ENCODE results near the gene ARMC9.
"Not testable (repeated sequence)": the region's sequence is repeated elsewhere in the genome, so short reads cannot be mapped to it uniquely, and the experiment has no call there.

Gene ARMC9

DNA sequence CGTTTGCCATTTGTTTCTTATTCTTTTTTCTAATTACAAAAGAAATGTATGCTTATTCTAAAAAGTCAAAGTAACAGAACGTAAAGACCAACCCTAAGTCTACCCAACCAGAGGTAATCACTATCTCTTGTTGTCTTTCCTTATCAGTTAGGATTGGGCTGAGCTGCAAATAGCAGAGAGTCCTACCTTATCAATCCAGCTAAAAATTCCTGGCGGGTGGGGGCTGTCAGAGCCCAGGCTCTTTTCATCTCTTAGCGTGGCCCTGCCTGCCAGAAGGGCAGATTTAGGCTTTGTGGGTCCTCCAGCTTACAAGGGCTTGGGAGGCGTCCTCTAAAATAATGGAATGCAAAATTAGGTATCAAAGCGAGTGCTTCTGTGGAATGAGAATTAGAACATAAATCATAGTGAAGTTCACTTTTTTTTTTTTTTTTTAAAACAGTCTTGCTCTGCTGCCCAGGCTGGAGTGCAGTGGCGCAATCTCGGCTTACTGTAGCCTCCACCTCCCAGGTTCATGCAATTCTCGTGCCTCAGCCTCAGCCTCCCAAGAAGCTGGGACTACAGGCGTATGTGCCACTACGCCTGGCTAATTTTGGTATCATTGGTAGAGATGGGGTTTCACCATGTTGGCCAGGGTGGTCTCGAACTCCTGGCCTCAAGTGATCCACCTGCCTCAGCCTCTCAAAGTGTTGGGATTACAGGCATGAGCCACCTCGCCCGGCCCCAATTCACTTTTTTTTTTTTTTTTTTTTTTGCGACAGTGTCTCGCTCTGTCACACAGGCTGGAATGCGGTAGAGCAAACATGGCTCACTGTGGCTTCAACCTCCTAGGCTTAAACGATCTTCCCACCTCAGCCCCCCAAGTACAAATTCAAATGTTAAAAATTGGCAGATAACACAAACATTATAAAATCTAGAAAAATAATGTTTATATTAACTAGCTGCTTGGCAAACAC, 139.7 kb downstream of the ARMC9 start:
- DNase-seq (ENCODE audit: low read depth in 1 of 2, low spot score in 1 of 2) = no peak

DNA sequence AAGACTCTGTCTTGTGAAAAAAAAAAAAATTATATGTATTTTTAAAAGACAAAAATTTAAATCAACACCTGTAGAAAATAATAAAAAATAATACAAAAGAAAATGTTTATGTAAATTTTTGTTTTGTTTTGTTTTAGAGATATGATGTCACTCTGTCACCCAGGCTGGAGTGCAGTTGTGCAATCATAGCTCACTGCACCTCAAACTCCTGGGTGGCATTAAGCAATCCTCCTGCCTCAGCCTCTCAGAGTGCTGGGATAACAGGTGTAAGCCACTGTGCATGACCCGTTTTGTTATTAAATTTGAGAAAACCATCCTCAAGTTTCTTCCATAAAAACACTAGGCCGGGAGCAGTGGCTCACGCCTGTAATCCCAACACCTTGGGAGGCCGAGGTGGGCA, 140.9 kb downstream of the ARMC9 start:
- DNase-seq (ENCODE audit: low read depth in 1 of 2, low spot score in 1 of 2) = no peak

DNA sequence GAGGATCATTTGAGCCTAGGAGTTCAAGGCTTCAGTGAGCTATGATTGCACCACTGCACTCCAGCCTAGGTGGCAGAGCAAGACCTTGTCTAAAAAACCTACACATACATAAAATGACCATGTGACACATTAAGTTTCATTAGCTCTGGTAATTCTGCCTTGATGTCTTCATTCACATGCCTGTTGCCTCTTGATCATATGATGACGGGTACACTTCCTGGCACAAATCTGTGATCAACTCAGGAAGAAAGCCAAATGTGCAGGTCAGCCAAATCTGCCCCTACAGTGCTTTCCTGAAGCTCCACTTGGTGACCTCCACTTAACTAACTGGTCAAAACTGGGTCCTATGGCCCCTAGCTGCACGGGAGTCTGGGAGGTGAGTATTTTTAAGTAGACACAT, 142.7 kb downstream of the ARMC9 start:
- DNase-seq (ENCODE audit: low read depth in 1 of 2, low spot score in 1 of 2) = no peak

DNA sequence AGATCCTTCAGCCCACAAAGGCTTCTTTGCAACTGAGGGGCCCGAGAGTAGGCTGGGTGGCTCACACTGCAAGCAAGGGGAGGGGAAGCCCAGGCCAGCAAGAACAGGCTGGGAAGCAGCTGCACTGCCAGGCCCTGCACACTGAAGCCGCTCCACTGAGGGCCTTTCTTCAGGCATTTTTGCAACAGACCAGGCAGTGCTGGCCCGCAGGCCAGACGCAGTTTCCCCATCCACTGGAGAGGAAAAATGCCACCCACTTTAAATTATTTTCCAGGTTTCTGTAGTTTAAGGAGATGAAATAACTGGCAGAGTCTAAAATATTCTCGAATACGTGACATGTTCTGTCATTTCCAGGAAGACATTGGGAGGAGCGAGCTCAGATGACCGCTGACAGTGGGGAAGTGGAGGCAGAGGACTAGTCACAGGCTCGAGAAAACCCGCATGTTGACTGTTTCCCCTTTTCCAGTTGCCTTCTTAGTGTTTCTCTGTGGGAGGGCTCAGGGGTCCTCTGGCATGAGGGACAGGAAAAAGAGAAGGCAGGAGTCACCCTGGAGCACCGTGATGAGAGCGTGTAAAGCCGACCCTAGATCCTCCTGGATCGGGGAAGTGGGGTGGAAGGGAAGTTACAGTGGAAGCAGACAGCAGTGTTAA, 143.8 kb downstream of the ARMC9 start:
- no peak for DNase-seq (ENCODE audit: low read depth in 1 of 2, low spot score in 1 of 2)

DNA sequence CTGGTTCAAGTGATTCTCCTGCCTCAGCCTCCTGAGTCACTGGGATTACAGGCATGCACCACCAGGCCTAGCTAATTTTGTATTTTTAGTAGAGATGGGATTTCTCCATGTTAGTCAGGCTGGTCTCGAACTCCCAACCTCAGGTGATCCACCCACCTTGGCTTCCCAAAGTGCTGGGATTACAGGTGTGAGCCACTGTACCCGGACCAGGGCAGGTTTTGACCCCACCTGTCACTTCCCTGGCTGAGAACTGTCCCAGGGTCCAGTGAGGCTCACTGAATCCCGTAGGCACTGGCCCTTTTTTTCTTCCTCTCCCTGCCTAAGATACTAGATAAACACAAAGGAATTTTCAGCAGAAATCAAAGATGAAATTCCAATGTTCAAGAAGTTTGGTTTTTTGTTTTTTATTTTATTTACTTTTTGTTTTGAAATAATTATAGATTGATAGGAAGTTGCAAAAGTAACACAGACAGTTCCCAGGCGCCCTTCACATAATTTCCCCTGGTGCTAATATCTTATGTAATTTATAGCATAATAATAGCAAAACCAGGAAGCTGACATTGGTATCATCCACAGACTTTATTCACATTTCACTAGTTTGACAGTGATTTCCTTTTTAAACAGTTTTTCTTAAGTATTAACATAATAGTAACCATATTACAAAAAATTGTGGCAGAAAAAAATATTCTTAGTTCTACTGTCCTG, 144.7 kb downstream of the ARMC9 start:
- no peak for DNase-seq (ENCODE audit: low read depth in 1 of 2, low spot score in 1 of 2)

DNA sequence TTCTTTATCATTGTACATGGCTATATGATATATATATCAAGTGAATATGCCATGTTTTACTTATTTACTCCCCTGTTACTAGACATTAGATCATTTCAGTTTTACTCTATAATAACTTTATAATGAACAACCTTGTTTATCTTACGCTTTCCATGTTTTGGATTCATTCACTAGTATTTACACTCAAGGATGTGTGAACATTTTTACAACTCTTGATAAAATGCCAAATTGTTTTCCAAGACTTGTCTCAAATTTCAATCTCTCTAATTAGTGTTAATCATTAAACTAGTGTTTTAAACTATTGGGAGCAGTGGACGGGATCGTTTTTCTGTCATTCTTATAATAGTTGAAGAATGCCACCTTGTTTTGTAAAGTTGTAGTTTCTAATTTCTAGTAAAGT, 145.6 kb downstream of the ARMC9 start:
- no peak for DNase-seq (ENCODE audit: low read depth in 1 of 2, low spot score in 1 of 2)

DNA sequence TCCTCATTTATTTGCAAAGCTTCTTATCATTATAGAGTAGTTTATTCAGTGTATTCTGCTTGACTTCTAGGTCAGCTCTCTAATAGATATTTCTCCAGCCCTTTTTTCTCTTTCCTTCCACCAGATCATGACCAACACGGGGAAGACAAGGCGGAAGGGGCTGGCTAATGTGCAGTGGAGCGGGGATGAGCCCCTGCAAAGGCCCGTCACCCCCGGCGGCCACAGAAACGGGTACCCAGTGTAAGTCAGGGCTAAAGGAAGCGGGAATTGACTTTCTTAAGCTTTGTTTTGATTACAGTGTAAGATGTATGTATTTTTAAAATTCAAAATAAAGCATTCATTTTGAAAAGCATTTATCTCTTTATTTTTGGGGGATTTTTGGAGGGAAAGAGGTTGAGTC, 146.4 kb downstream of the ARMC9 start:
- no peak for DNase-seq (ENCODE audit: low read depth in 1 of 2, low spot score in 1 of 2)

DNA sequence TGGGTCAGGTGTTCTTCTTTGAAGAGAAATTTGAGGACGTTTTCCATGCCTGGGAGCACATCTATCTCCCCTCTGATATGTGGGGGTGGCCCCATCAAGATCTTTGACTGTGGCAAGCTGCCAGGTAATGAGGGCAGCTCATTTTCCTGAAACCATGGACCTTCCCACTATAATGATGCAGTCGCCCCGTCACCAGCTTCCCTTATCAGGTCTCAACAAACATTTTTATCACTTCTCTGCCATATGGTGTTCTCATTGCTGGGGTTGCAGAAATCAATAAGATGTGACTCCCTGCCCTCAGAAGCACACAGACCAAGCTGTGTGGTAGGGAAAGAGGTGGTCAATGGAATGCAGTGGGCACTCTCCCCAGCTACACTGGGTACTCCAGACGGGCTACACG, 148.7 kb downstream of the ARMC9 start:
- DNase-seq (ENCODE audit: low read depth in 1 of 2, low spot score in 1 of 2) = no peak

DNA sequence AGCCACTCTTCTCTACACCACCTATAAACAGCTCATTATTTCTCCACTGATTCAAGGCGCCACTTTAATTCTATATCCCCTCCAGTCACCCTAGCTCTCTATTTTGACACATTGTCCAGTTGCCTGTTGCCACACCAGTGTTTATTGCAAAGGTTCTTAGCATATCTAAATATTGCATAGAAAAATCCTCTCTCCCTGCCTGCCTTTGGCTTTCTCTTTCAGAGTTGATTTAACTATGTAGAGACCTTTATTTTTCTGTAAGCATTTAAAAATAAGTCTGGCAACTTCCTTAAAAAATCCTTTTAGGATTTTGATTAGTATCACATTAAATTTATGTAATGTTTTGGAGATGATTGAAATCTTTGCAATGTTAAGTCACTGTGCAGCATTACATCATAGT, 149.2 kb downstream of the ARMC9 start:
- DNase-seq (ENCODE audit: low read depth in 1 of 2, low spot score in 1 of 2) = no peak

DNA sequence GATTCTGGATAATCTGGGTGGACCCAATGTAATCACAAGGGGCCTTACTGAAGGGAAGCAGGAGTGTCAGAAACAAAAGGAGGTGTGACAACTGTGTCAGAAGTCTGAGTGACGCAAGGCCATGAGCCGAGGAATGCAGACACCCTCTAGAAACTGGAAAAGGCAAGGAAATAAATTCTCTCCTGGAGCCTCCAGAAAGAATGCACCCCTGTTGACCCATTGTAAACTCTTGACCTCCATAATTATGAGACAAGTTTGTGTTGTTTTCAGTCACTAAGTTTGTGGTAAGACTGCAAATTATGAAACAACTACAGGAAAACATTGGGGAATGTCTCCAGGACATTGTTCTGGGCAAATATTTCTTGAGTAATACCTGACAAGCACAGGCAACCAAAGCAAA, 149.7 kb downstream of the ARMC9 start:
- no peak for DNase-seq (ENCODE audit: low read depth in 1 of 2, low spot score in 1 of 2)

DNA sequence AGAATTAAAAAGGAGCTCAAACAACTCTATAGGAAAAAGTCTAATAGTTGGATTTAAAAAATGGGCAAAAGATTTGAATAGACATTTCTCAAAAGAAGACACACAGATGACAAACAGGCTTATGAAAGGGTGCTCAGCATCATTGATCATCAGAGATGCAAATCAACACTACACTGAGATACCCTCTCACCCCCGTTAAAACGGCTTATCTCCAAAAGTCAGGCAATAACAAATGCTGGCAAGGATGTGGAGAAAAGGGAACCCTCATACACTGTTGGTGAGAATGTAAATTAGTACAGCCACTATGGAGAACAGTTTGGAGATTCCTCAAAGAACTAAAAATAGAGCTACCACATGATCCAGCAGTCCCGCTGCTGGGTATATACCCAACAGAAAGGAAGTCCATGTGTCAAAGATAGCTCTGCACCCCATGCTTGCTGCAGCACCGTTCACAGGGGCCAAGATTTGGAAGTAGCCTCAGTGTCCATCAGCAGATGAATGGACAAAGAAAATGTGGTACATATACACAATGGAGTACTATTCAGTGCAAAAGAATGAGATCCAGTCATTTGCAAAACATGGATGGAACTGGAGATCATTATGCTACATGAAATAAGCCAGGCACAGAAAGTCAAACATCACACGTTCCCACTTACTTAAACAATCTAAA, 150.4 kb downstream of the ARMC9 start:
- no peak for DNase-seq (ENCODE audit: low read depth in 1 of 2, low spot score in 1 of 2)

DNA sequence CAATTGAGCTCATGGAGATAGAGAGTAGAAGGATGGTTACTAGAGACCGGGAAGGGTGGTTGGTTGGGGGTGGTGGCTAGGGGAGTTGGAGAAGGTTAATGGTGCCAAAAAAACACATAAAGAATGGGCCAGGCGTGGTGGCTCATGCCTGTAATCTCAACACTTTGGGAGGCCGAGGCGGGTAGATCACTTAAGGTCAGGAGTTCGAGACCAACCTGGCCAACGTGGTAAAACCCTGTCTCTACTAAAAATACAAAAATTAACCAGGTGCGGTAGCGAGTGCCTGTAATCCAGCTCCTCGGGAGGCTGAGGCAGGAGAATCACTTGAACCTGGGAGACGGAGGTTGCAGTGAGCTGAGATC, 150.9 kb downstream of the ARMC9 start:
- DNase-seq (ENCODE audit: low read depth in 1 of 2, low spot score in 1 of 2) = not testable (repeated sequence)

DNA sequence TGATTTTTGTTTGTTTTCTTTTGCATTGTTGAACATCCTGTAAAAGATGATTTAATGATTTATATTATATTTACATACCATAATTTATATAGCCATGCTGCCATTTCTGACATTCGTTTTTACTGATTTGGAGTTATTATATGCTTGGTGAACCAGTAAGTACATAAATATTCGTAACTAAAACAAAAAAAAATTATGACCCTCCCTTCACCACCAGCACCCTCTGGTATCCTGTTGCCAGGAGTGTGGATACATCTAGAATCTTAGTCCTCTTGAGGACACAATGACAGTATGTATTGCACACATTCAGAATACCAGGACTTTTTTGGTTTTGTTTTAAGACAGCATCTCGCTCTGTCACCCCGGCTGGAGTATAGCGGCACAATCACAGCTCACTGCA, 153.2 kb downstream of the ARMC9 start:
- no peak for DNase-seq (ENCODE audit: low read depth in 1 of 2, low spot score in 1 of 2)

DNA sequence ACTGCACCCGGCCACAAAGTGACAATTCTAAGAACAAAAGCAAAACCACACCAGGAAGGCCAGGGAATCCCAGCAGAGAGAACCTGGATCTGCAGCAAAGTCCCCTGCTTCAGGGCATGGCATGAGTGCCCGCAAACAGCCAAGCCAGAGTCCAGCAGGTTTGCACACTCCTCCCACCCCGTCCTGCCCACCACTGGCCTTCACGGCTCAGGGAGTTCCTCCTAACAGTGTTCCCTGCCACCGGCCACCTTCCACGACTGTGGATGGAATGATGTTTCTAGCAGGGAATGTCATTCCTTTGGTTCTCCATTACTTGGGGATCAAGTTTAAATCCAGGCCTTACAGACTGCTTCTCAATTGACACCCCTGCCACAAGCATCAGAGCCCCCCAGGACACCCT, 155.0 kb downstream of the ARMC9 start:
- DNase-seq (ENCODE audit: low read depth in 1 of 2, low spot score in 1 of 2) = no peak

DNA sequence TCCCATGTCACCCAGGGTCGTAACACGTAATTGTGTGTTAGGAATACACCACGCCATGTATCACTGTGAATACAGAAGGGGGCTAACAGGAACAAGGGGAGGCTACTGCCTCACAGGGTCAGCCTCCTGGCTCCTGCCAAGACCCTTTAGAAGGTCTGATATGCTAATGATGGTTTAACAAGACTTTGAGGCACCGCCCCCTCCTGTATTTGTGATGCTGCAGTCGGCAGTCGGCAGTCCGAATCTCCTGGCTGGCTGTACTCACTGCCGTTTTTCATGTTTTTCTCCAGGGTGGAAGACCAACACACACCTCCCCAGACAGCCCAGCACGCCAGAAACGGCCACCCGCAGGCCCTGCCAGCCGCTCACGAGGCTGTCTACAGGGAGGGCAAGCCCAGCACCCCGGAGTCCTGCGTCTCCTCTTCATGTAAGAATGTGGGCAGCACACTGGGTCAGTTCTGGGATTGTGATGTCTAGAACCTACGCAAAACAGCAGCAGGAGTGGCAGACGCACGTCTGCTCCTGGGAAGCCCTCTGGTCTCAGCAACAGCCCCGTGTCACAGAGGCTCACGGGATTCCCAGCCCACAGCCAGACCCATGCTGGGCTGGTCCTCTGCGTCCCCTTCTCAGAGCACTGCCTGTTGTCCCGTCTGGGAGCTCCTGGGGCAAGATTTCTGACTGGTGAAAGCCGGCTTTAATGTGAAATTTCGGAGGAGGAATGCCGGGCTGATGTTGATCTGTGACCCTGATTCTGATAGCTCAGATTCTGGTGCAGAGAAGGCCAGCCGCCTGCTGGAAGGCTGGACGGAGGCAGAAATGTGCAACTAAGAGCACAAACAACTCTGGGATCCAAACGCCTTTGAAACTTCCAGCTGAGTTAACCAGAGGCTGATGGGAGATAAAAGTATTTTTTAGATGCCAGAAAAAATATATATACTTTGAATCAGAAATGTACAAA, 157.4 kb downstream of the ARMC9 start:
- DNase-seq (ENCODE audit: low read depth in 1 of 2, low spot score in 1 of 2) = no peak

DNA sequence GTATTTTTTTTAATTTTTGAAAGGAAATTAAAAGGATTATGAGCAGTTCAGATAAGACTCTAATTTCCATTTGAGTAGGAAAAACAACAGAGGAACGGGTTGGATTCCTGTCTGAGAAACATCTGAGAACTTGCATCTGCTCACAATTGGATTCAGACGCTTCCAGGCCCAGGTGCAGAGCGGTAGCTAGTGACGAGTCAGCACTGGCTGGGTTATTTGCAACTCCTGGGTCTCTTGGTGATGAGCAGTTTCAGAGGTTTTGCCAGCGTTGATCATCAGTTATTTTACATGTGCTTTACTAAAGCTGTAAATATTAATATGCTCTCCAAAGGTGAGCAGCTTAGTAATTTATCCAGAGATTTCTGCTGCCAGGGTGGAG, 158.0 kb downstream of the ARMC9 start:
- DNase-seq (ENCODE audit: low read depth in 1 of 2, low spot score in 1 of 2) = no peak

DNA sequence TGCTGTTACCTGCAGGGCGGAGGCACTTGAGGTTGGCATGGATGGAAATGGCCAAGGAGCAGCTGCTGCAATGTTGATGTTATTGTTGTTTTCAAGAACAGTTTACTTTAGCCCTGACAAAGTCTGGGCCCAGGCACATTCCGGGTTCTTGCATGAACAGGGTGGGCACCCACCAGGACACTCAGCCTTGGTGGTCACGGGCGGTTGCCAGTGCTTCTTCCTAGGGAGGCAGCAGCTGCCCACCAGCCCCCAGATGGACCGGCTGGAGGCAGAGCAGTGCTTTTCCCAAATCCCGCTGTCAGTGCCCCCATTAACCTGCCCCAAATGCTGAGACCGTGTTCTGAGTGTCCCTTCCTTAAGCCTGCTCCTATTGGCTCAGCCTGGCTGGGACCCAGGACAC, 158.6 kb downstream of the ARMC9 start:
- no peak for DNase-seq (ENCODE audit: low read depth in 1 of 2, low spot score in 1 of 2)

DNA sequence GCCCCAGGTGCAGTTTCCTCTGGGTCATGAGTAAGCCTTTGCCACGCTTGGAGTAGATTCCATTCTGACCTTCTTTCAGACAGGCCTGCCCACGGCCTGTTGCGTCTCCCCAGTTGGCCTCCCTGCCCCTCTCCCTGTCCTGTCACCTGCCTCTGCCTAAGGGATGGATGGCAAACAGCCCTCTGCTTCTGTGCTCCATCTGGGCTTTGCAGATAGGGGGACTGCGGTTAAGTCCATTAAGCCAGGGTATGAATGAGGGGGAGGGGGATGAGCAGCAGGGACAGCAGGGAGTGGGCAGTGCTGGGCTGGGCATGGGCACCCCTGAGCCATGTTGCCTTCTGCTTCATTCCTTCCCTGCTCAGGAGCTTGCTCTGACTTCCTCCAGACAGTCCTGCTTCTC, 159.5 kb downstream of the ARMC9 start:
- DNase-seq (ENCODE audit: low read depth in 1 of 2, low spot score in 1 of 2) = no peak

DNA sequence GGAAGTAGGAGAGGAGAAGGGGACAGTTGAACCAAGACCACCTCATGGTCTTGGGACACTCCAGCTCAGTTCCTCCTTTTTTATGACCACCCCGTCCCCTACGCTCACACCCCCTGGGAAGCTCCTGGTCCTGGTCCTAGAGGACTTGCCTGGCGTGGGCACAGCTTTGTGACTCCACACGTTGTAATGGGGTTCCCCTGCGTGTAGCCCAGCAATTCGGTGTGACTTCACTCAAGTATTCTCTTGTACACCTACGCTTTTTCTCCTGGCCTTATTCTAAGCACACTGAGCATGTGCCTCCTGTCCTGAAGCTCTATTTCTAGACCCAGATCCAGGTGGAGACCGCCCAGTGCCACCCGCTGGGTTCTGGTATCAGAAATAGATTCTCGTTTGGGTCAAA, 161.0 kb downstream of the ARMC9 start:
- DNase-seq (ENCODE audit: low read depth in 1 of 2, low spot score in 1 of 2) = no peak

DNA sequence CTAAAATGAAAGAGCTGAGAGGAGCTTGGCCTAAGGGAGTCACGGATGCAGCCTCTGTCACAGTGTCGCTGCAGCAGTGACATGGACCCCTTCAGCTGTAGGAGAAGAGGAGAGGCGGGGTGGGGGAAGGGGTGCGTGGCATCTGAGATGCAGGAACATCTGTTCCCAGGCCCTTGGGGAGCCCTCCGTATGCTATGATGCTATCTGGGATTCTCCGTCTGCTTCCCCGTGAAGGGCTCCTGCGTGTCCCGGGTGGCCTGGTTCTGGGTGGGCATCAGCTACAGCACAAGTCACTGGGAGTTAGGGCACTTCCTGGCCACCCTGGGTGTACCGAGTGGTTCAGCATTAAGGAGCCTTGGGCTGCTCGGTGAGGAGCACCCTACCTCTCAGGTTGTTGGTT, 161.5 kb downstream of the ARMC9 start:
- DNase-seq (ENCODE audit: low read depth in 1 of 2, low spot score in 1 of 2) = no peak

DNA sequence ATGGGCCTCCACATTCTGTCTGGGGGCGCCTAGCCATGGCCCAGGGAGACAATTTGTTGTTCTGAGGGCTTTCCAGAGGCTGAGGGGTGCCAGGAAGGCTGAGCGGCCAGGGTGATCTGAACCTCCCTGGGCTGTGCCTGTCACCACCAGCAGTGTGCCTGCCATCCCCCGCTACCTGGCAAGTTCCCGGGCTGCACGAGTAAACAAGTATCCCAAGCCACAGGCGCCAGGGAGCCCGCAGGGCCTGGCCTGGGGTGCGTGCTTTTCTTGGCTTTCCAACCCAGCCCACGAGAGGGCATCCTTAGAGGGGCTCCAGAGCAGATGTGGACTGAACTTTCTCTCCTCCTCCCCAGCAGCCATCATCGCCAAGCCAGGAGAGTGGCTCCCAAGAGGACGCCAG, 162.0 kb downstream of the ARMC9 start:
- no peak for DNase-seq (ENCODE audit: low read depth in 1 of 2, low spot score in 1 of 2)
